Astrocyte (in vitro differentiated cells and primary cell): ENCODE measurements around the gene CD2.

Experiments used
- EZH2 ChIP-seq: IDR thresholded peaks from 2 replicates; pipeline ENCODE4 v1.6.1; 2012; ENCODE audit warnings: mild to moderate bottlenecking, low read length, inconsistent platforms; ENCODE audit not compliant: insufficient read depth
- TF ChIP-seq, protein P1 (sequence below): IDR thresholded peaks from 2 replicates; pipeline ENCODE4 v1.5.1; 2011; ENCODE audit warnings: low read depth, mild to moderate bottlenecking, inconsistent platforms, low read length, moderate library complexity; ENCODE audit not compliant: insufficient read depth

DNA sequence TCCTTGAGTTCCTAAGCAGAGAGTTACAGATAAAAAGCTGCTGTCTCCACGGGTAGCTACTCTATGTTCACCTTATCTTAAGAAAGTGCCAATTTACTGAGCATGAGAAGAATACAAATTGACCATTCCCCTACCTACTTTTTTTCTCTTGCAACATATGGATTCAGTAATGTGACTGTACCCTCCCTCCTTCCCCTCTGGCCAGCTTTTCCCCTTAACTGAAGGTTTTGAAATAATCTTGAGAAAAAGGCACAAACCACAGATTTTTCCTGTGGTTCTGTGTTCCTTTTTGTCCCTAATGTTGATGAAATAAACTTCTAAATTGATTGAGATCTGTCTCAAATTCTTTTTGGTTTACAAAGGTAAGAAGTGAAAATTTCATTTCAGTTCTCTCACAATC is 2.6 kb upstream of the CD2 start:
- TF ChIP-seq, protein P1, sequence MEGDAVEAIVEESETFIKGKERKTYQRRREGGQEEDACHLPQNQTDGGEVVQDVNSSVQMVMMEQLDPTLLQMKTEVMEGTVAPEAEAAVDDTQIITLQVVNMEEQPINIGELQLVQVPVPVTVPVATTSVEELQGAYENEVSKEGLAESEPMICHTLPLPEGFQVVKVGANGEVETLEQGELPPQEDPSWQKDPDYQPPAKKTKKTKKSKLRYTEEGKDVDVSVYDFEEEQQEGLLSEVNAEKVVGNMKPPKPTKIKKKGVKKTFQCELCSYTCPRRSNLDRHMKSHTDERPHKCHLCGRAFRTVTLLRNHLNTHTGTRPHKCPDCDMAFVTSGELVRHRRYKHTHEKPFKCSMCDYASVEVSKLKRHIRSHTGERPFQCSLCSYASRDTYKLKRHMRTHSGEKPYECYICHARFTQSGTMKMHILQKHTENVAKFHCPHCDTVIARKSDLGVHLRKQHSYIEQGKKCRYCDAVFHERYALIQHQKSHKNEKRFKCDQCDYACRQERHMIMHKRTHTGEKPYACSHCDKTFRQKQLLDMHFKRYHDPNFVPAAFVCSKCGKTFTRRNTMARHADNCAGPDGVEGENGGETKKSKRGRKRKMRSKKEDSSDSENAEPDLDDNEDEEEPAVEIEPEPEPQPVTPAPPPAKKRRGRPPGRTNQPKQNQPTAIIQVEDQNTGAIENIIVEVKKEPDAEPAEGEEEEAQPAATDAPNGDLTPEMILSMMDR, result no peak
- no peak for TF ChIP-seq EZH2
